Embryonic facial prominence (tissue), 1 donor: Measurements from ENCODE around the gene PLRG1.
A peak's percentile ranks its signal among the peaks of the same experiment; 100 is the strongest.

Source experiments
- DNase-seq: peaks from one replicate; pipeline ENCODE4 v3.0.0-alpha.2; 2016; ENCODE audit errors: extremely low spot score

Gene PLRG1

DNA sequence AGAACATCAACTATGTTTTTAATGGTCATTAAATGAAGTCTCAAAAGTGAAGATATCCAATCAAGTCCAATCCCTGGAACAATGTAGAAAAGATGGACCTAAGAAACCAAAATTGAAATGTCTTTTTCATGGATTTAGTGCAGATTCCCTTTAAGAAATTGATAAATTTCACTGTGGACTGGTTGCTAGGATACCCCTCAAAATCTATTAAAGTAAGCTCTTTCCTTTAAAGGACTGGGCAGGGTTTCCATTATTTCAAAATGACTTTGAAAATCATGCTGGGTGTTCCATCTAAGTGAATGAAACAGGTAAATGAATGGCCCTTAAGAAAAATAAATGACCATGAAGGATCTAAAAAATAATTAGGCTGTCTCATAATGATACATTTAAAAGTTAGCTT, 28.6 kb downstream of the PLRG1 start:
- no peak for DNase-seq

DNA sequence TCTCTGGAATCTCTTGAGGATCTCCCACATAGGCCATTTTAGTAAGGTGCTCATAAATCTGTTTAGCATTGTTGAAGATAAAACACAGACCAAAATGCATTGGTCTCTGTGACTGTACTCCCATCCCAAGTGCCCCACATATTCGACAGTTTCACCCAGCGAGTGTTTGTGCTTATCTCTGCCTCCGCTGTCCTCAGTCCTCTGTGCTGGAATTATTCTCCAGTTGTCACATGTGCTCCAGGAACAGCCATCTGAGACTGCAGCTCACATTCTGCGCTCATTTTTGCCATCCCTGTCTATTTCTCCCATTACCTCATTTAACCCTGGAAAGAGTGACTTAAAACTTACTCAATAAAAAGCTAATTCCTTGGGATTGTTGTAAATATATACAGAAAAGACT, 31.0 kb downstream of the PLRG1 start:
- no peak for DNase-seq

DNA sequence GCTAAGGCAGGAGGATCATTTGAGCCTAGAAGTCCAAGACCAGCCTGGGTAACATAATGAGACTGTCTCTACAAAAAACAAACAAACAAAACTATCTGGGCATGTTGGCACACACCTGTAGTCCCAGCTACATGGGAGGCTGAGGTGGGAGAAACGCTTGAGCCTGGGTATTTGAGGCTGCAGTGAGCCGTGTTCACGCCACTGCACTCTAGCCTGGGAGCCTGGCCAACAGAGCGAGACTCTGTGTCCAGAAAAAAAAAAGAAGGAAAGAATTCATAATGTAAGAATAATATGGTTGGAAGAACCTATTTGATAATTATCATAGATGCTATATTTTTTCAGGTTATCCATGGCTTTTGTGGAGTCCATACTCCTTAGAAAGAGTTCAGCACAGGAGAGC, 32.6 kb downstream of the PLRG1 start:
- DNase-seq: no peak

DNA sequence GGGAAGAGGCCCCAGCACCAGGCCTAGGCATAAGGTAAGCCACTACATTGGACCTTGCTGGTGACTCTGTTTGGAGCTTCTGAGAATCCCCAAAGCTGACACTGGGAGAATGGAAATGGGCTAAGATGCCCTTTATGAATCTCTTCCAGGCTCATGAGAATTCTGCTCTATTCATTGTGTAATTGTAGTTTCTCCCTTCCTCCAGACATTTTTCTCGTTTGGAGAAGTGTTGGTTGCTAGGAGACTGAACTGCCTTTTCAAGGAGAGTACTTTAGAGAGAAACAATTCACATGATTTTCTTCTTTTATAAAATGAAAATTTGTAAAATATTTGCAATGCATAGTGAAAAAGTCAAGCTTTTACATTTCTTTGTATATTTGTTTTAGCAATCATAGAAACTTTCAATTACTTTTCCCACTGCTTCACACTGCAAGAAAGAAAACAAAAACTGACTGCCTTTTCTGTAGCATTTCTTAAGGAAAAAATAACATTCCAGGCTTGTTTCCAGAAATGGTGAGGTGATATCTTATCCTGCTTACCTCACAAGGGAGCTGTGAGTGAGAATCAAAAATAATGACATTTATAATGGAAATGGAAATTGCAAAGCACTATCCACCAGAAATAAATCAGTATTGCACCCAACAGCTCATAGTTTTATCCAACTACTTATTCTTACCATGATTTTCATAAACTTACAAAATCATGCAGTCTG, 33.7 kb downstream of the PLRG1 start:
- no peak for DNase-seq

DNA sequence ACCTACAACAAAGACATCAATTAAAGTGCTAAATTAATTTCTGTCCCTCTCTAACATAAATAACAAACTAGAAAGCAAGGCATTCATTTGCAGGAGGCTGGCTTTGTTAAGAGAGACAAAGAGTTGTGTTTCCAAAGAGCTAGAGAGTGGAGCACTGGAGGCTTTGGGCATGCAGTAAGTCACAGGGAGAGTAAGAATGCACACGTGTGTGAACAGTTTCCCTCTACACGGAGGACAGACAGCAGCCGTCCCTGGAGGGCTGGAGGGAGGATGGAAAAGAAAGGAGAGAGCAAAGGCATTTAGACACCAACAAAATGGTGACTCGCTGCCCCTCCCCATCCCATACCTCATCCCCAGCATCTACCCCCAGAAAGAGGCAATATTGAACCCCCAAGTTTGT, 38.2 kb downstream of the PLRG1 start:
- DNase-seq: no peak

DNA sequence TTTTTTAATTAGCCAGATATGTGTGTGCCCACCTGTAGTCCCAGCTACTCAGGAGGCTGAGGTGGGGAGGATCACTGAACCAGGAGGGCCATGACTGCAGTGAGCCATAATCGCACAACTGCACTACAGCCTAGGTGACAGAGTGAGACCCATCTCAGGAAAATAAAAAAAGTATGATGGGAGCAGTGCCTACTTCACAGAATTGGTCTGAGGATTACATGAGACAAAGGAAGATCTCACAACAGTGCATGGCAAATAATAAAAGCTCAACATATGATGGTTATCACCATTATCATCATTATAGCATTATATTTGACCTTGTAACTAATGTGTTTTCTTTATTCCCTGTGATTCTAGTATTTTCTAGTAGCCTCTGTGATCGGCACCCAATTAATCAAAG, 38.7 kb downstream of the PLRG1 start:
- DNase-seq: no peak

DNA sequence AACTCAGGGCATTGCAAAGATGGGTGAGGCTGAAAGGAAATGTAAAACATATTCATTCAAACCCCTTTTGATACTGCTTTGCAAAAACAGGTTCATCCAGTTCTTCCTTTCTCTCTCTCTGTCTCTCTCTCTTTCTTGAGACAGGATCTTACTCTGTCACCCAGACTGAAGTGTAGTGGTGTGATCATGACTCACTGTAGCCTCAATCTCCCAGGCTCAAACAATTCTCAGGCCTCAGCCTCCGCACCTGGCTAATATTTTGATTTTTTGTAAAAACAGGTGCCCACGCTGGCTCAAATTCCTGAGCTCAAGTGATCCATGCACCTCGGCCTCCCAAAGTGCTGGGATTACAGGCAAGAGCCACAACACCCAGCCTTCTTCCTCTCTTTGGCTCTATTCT, 43.0 kb downstream of the PLRG1 start:
- DNase-seq: no peak

DNA sequence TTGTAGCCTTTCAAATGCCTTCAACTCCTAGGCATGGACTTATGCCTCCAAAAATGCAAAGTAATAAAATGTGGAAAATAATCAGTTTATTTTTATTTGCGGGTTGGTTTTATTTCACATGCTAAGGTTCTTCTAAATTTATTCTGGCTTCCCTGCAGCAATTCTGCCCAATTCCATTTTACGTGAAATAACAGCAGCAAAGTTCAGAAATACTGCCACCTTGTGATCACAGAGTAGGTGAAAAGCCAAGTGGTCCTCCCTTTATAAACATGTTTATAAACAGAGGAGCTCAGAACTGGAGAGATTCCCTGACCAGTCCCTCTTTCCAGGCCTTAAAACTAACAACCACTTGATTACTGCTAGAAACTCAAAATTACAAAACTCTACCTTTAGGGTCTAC, 43.9 kb downstream of the PLRG1 start:
- DNase-seq: no peak

DNA sequence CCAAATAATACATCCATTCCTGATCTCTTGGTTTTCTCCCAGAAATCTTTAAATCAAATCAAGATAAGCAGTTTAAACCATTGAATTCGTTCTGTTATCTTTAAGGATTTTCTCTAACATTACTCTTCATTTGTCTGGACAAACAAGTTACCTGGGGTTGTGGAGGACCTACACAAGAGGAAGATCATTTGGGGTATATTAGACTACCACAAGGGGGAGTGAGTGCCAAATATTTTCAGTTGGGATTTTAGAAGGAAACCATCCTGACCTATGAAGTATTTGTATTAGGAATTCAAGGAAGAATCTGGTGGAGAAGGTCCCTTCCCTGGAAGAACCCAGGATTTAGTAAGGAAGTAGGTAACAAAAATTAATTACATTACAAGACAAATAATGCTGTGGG, 46.6 kb downstream of the PLRG1 start:
- DNase-seq: no peak

DNA sequence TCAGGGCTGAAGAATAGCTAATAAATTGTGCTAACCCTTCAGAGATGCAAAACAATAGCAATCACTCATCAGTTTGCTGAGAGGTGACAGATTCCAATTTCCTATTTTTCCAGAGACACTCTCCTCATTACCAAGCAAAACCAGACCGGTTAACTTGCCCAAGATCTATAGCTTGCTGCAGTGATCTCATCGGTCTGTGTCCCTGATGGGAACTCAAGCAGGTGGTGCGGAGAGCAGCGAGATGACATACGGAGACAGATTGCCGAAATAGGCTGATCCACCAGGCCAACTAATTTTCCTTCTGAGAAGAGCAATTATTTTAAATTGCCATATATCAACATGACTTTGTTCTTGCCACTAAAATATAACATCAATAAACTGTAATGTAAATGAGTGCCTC, 48.1 kb downstream of the PLRG1 start:
- DNase-seq: no peak

DNA sequence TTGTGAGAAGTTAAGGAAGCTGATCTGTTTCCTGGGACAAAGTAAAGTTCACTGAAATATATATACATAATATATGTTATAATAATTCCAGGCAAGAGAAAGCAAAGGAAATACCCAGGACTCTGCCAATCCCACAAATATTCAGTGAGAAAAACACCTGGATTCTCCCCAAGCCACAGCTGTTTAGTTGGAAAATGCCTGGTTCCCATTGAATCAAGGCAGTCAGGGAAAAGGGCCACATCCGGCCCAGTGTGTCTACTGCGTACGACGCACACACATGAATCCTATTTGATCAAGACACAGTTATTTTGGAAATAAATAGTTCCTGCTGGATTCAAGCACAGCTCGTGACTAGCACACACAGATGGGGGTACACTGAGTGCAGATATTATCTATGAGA, 52.3 kb downstream of the PLRG1 start:
- DNase-seq: peak; percentile 50

DNA sequence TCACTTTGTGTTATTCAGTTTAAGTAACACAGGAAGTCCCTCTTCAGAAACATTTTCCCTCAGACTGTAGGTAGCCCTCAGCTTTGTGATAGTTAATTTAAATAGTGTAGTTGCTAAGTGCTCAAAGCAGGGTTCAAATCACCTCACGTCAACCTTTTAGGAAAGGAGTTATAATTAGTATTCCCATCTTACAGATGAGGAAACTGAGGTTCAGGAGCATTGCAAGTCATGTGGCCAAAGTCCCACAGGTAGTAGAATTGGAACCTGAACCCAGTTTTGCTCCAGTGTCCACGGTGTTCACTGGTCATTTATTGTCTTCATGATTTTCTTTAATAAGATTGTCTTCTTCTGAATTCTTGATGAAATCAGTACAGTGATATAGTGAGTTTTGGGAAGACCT, 54.3 kb downstream of the PLRG1 start:
- no peak for DNase-seq

DNA sequence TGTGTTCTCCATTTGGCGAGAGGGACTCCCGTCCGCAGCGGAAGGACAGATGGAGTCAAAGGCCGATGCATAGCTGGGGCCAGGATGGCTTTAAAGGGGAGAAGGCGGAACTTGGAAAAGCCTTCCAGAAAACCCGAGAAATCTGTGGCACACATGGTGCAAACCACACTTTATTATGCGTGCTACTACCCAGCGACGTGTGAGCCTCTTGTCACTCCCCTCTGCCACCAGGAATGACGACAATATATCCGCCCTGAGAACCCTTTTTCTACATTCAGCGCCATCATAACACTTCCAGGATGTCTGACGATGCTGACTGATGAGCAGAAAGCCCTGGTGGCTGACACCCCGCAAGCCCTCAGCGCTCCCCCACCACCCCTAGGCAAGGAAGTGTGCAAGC, 57.9 kb downstream of the PLRG1 start:
- no peak for DNase-seq

DNA sequence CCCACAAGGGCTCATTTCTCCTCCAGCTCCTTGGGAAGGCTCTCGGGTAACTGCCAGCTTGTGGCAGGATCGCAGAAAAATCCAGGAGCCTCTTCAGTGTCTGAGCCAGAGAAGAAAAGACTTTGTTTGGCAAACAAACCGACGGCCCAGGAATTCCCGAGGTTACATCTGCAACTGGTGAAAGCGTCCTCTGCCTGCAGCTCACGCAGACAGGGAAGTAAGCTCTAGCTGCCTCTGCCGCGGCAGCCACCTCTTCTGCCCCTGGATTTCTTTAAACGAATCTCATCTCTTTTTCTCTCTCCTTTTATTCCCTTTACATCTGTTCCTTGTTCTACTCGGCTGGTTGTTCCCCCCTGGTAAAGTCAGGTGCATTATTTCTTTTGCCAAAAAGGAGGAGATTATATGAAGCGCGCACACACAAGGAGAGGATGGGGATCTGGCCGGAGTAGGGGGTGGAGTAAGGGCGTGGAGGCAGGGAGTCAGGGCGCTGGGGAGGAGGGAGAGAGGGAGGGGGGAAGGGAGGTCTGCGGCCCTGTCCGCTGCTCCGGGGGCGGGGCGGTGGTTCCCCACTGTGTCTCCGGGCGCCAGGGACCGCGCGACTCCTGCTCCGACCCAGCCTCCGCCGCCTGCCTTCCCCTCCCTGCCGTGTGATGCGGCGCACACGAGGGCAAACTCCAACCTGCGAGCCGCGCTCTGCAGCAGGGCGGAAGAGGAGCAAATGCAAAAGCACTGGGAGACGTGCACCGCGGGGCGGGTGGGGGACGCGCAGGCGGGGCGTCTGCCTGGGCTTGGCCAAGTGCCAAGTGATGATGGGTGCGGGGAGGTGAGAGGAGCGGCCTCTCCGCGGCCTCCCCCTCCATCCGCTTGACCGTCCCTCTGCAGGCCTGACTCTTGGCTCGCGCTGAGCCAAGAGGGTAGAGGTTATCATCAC, 58.6 kb downstream of the PLRG1 start, which contains the start of gene DCHS2:
Gene DCHS2 (minus strand): TSS at position 459 of the 931 bp plus-strand sequence. CDS start 444 bp downstream, at position 15.
- DNase-seq: no peak

DNA sequence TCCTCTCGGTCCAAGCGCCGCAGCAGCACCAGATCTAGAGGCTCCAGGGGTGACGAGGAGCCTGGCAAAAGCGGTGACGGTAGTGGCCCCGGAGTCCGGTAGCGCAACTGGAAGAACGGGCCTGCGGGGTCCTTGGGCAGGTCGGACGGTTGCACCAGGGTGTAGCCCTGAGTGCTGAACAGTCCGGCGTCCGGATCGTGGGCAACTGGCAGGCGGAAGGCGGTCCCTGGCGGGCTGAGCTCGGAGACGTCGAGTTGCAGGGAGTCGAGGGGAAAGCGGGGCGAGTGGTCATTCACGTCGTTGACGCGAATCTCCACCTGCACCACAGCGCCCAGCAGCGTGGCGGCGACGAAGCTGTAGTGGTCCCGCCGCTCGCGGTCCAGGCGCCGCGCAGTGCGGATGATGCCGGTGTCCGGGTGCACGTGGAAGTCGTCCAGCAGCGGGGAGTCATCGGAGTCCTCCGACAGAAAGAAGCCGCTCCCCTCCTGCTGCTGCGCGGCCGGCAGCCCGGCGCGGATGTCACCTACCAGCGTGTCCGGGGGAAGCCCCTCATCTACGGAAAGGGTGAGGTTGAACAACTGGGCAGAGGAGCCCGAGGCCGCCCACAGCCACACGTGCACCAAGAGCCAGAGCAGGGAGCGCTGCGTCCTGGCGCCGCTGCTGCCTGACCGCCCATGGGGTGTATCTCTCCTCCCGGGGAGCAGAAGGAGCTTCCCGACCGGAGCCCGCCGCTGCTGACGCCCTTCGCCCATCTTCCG, 59.4 kb downstream of the PLRG1 start:
- no peak for DNase-seq

DNA sequence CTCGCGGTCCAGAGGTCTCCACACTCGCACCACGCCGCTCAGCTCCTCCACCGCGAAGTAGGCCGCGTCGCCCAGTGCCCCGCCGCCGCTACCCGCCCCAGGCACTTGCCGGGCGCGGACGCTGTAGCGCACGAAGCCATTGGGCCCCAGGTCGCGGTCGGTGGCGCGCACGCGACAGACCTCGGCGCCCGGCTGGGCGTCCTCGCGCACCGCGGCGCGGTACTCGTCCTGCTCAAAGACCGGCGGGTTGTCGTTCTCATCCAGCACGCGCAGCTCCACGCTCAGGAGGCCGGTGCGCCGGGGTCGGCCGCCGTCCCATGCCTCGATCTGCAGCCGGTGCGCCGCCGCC, 60.0 kb downstream of the PLRG1 start:
- DNase-seq: no peak

DNA sequence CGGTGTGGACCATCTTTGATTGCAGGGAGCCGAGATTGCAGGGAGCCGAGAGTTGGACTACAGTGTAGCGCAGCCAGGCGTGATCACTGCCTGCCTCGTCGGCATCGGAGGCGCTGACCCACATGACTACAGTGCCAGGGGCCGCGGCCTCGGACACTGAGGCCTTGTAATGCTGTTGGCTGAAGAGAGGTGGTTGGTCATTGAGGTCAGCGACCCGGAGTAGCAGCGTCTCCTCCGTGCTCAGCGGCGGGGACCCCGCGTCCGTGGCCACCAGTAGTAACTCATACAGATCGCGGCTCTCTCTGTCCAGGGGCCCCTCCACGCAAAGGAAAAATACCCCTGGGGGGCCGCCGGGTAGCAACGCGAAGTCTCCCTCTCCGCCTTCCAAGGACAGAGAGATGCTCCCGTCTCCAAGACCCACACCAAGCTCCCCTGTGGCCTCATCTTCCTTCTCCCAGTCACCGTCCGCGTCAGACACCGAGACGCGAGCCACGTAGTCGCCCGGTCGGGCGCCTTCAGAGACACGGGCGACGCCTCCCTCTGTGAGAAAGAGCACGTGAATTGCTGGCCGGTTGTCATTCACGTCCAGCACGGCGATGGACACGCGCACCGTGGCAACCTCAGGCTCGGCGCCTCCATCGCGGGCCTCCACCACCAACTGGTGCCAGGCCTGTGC, 60.5 kb downstream of the PLRG1 start:
- no peak for DNase-seq

DNA sequence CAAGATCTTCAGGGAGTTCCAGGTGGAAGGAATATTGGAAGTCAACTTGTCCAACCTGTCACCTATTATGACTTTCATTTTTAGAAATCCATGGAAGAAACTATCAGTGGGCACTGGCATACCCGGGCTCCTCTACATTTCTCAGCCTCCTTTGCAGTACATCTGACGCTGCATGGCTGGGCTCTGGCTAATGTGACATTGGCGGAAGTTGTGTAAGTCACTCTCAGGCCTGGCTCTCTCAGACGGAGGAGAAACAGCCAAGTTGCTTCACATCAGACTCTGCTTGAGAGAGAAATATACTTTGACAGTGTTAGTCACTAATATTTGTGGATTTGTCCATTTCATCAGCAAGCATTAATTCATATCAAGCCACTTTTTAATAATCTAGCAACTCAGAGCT, 63.1 kb downstream of the PLRG1 start:
- DNase-seq: no peak

DNA sequence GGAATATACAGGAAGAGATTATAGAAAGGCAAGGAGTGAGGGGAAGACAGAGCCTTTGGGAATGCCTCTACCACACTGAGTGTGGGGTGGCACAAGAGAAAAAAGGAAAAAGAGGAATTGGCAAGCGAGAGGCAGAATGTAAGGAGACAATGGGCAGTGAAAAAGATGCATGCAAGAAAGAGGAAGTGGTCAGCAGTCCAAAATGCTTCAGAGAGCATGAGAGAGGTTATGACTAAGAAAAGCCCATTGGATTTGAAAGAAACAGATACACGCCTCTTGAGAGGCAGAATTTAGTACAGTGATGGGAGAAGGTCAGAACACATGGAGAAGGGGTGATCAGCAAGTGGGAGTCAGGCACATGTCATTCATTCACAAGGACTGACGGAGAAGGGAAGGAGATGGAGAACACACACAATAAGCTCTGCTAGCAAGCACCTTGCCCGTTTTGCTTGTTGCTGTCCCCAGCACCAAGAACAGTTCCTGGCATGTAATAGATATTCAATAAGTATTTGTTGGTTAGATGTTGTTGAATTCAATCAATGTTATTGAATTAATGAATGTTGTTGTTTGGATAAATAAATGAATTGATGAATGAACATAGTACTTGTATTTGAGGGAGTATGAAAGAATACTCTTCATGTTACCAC, 65.0 kb downstream of the PLRG1 start:
- DNase-seq: no peak
